ENCODE measurements around the gene VPS16. TPM values are rescaled to one million over a fixed set of nuclear protein-coding genes. Genes with fewer than 3 reads are reported as not detected.
A peak's percentile ranks its signal among the peaks of the same experiment; 100 is the strongest.

The VPS16 gene
- total and polyA plus RNA-seq, 12 donors: 13.0 to 44.7 (median 20.6) TPM

GRCh38 chr20:2837221-2837960 lies 3.2 kb upstream of the VPS16 start:
- Histone ChIP-seq H3K4me1 (peaks cover 0 to 27% (median 18%) of the 10 kb centered on the region in 9 donors), H3K27me3 (no peaks in the 10 kb centered on the region), H3K4me3 (no peak overlapping the region), H3K9me3 (no peaks in the 10 kb centered on the region), H3K27ac (no peak overlapping the region), H3K36me3 (peaks cover 0 to 34% (median 0%) of the 10 kb centered on the region in 9 donors)
- DNase-seq (no peak), ATAC-seq (no peak)
- intact Hi-C loops (cut with DNase I): loop anchor here in 1 of 10 donors (5.0 kb wide), 1 partner anchor 75 kb away; no protein-coding TSS in a partner anchor
- whole genome bisulfite sequencing, 2 donors: 88 to 91% methylated on average over 6 of the region's 6 CpGs
- TF ChIP-seq CTCF (IDR thresholded peaks at IDR 0.05): no peak

DNA sequence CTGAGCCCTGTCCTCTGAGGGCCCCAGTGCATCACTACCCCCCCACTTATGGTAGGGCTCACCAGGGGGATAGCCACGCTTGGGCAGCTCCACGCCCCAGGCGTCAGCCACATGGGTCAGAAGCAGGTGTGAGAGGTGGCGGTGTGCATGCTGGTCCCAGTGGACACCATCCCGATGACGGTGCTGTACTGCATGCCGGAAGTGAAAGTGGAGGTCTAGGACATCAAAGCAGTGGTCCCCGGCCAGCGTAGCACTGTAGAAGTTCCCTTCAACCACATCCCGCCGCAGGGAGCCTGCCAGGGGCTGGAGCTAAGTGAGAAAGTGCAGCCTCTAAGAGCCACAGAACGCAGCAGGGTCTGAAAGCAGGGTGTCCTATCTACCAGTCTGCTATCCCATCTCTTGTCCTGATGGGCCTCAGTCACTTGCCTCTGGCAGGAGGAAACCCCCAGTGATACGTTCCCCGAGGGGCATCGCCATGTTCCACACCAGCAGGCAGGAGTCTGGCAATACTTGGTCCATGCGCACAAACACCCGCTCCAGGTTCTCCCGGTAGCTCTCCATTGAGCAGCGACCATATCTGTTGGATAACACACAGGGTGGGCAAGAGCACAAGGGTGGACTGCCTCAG lies 2.3 kb upstream of the VPS16 start:
- WGBS, 2 donors: 97% methylated on average over 19 of the region's 19 CpGs
- TF ChIP-seq CTCF (IDR thresholded peaks at IDR 0.05): no peak
- no peaks in the 10 kb centered on the region for H3K27me3 ChIP-seq
- DNase-seq: no peak
- intact Hi-C loops (cut with DNase I): loop anchor here in 1 of 10 donors (5.0 kb wide), 1 partner anchor 76 kb away; no protein-coding TSS in a partner anchor
- H3K9me3 ChIP-seq: no peaks in the 10 kb centered on the region
- no peak overlapping the region for H3K27ac ChIP-seq
- peaks cover 0 to 39% (median 0%) of the 10 kb centered on the region in 9 donors for H3K36me3 ChIP-seq
- no peak overlapping the region for H3K4me3 ChIP-seq
- ATAC-seq: no peak
- peaks cover 0 to 23% (median 18%) of the 10 kb centered on the region in 9 donors for H3K4me1 ChIP-seq

DNA sequence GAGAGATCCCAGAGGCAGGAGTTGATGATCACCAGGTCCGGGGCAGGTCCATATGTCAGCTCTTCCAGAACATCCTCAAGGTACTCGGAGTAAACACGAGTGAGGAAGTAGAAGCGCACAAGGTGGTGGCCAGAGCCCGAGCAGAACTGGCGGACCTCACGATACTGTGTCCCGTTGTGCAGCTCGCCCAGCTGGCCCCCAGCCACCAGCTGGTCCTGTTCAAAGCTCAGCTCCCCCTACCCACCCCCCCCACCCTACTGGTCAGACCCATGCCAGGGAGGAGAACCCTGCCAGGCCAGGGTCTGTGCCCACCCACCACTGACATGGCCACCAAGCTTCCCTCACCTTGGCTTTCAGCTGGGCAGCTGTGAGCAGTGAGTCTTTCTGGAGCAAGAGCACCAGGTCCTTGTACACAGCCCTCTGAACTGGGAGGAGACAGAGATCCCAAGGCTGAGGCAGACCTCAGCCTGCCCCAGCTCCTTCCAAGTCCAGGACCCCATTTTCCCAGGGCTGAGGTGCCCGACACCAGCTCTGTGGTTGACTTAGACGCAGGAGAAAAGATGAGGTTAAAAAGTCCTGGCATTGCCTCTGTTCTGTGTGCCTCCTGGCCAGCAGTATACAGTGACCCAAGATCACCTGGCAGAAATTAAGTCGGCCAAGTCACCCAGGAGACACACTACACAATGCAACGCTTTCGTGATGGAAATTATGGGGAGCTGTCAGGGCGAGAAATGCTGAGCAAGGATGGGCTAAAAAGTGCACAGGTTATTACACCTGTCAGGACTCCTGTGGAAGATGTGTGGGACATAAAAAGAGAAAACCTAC lies 1.5 kb upstream of the VPS16 start:
- no peaks in the 10 kb centered on the region for H3K9me3 ChIP-seq
- ATAC-seq: no peak
- TF ChIP-seq CTCF (IDR thresholded peaks at IDR 0.05): no peak
- H3K27ac ChIP-seq: no peak overlapping the region
- H3K4me1 ChIP-seq: peaks cover 0 to 23% (median 18%) of the 10 kb centered on the region in 9 donors
- H3K36me3 ChIP-seq: peaks cover 0 to 45% (median 0%) of the 10 kb centered on the region in 9 donors
- WGBS, 2 donors: 94 to 95% methylated on average over 15 of the region's 15 CpGs
- H3K4me3 ChIP-seq: peak overlapping the region in 1 of 10 donors; percentile 95
- no peaks in the 10 kb centered on the region for H3K27me3 ChIP-seq
- intact Hi-C loops (cut with DNase I): loop anchor here in 1 of 10 donors (5.0 kb wide), 1 partner anchor 77 kb away; no protein-coding TSS in a partner anchor
- DNase-seq: no peak

DNA sequence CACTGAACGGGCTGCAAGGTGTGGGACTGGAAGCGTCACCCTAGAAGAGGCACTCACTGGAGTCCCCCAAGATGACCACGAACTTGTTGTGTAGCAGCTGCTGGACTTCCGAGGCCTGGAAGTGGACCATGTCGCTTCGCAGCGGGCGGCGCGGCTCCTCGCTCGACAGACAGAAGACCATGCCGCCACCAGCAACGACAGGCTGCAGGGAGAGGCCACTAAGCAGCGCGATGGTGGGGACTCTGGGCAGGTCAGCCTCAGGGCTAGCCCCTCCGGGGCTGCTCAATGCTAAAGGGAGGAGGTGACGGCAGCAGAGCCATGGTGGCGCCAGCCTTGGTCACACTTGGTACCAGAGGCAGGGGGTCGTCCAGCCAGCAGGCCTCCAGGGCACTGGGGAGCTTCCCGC lies 810 bp upstream of the VPS16 start:
- 79 to 81% methylated on average over 21 of the region's 21 CpGs for WGBS, 2 donors
- TF ChIP-seq CTCF (IDR thresholded peaks at IDR 0.05): no peak
- Histone ChIP-seq H3K36me3 (peaks cover 0 to 44% (median 0%) of the 10 kb centered on the region in 9 donors), H3K27me3 (no peaks in the 10 kb centered on the region), H3K27ac (peak overlapping the region in 9 of 10 donors; percentile 91 to 98 (median 93)), H3K4me3 (peak overlapping the region; percentile 73 to 97 (median 90)), H3K4me1 (peaks cover 0 to 23% (median 18%) of the 10 kb centered on the region in 9 donors), H3K9me3 (no peaks in the 10 kb centered on the region)
- intact Hi-C loops (cut with DNase I): loop anchor here in 6 of 10 donors (2.0 to 10.0 kb wide), 6 partner anchors 77 to 187 kb away; partner anchors contain the start of genes EBF4 (in 1 of the 6), IDH3B (in 1 of the 6) and NOP56 (in 1 of the 6)
- DNase-seq: no peak
- no peak for ATAC-seq

All from heart right ventricle (tissue), 16 donors.